Osteoblast (primary cell): ENCODE results near the gene ZNF394. TPM values are rescaled to one million over a fixed set of nuclear protein-coding genes. Genes with fewer than 3 reads are reported as not detected.
A peak's percentile ranks its signal among the peaks of the same experiment; 100 is the strongest.

Experiments
- DNase-seq: peaks from one replicate; pipeline ENCODE4 v3.0.0; 2011; ENCODE audit warnings: low spot score, mixed read lengths; ENCODE audit not compliant: insufficient read length; ENCODE audit errors: missing footprints
- H2AFZ ChIP-seq: 2 replicates; pipeline ENCODE4 v1.6.0; 2011; ENCODE audit warnings: mild to moderate bottlenecking, low read length
- H3K27ac ChIP-seq: 2 replicates; pipeline ENCODE4 v1.5.1; 2011; ENCODE audit warnings: mild to moderate bottlenecking, low read depth, low read length, moderate library complexity
- H3K27me3 ChIP-seq: 2 replicates; pipeline ENCODE4 v1.6.0; 2012; ENCODE audit warnings: mild to moderate bottlenecking, control low read depth, inconsistent platforms, low read length, moderate library complexity; ENCODE audit not compliant: insufficient read depth
- H3K36me3 ChIP-seq: 2 replicates; pipeline ENCODE4 v1.5.1; 2011; ENCODE audit warnings: mild to moderate bottlenecking, low read length, control low read depth, moderate library complexity; ENCODE audit not compliant: insufficient read depth
- H3K4me1 ChIP-seq: 2 replicates; pipeline ENCODE4 v1.5.1; 2011; ENCODE audit warnings: mild to moderate bottlenecking, low read length, control low read depth, moderate library complexity; ENCODE audit not compliant: insufficient read depth
- H3K4me2 ChIP-seq: 2 replicates; pipeline ENCODE4 v1.6.0; 2011; ENCODE audit warnings: mild to moderate bottlenecking, low read length; ENCODE audit not compliant: insufficient read depth
- H3K4me3 ChIP-seq: fragments of 200-600 bp; sonication (generic); 3 replicates; pipeline ENCODE4 v1.5.1; 2012; ENCODE audit warnings: mild to moderate bottlenecking, low read length, inconsistent platforms; ENCODE audit not compliant: insufficient read depth
- H3K79me2 ChIP-seq: 2 replicates; pipeline ENCODE4 v1.6.0; 2012; ENCODE audit warnings: mild to moderate bottlenecking, low read length, control low read depth, inconsistent platforms; ENCODE audit not compliant: insufficient read depth
- H3K9me3 ChIP-seq: 2 replicates; pipeline ENCODE4 v1.5.1; 2011; ENCODE audit warnings: low read depth, low read length, control low read depth
- H4K20me1 ChIP-seq: 2 replicates; pipeline ENCODE4 v1.6.0; 2012; ENCODE audit warnings: mild to moderate bottlenecking, low read length, control low read depth; ENCODE audit not compliant: insufficient read depth
- CTCF ChIP-seq: IDR thresholded peaks from 2 replicates; pipeline ENCODE4 v1.5.1; 2011; ENCODE audit warnings: mild to moderate bottlenecking, low read depth, low read length, moderate library complexity; ENCODE audit errors: extremely low read depth
- total RNA-seq: library from RNA; depleted of rRNA; stranded (reverse); fragments of >200 nt; gene quantifications from 2 replicates; pipeline ENCODE4 v1.2.3, GENCODE V29; 2012

The ZNF394 gene
- total RNA-seq, 1 donor, result 34.7 TPM

DNA sequence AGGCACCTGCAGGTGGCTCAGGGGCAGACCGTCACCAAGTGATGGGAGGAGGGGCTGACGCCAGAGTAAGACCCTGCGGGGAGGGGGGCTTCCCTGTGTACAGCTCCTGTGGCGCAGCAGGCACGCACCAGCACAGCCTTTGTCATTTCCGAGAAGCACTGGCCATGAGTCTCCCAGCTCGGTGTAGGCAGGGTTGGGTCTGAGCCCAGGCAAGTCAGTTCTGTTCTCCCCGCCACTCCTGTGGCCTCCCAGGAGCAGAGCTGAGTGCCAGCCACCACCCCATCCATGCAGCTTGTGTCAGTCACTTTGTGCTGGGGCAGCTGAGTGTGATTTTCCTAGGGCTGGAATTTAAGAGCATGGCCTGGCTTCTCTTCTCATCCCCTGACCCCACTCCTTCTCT lies 48.1 kb downstream of the ZNF394 start:
- Histone ChIP-seq H3K27ac (no peak overlapping the region), H4K20me1 (peaks cover 13% of the 10 kb centered on the region), H3K9me3 (no peaks in the 10 kb centered on the region), H3K4me2 (no peak overlapping the region), H3K4me3 (no peak overlapping the region), H3K36me3 (peaks cover 68% of the 10 kb centered on the region), H3K4me1 (no peaks in the 10 kb centered on the region), H2AFZ (no peak overlapping the region), H3K27me3 (no peaks in the 10 kb centered on the region), H3K79me2 (peaks cover 58% of the 10 kb centered on the region)
- DNase-seq, result peak; percentile 29
- no peak for TF ChIP-seq CTCF

DNA sequence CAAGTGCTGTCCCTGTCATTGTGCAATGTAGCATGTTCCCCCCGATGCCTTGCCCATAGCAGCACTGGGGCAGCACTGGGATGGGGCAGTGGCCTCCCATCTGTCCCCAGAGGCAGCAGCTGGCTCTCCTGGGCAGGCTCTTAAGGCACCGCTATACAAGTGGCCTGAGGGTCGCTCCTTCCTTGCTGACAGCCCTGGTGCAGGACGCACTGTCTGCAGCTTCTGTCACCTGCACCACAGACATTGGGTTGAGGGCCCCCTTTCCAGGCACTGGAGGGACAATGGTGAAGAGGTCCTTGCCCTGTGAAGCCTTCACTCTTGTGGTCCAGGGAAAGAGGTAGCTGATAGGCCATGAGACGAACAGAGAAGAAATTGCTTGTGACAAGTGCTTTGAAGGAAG lies 50.8 kb downstream of the ZNF394 start:
- Histone ChIP-seq H3K27me3 (no peaks in the 10 kb centered on the region), H4K20me1 (peaks cover 12% of the 10 kb centered on the region), H3K9me3 (no peaks in the 10 kb centered on the region), H2AFZ (no peak overlapping the region), H3K27ac (no peak overlapping the region), H3K4me2 (no peak overlapping the region), H3K4me3 (no peak overlapping the region), H3K79me2 (peaks cover 36% of the 10 kb centered on the region), H3K4me1 (no peaks in the 10 kb centered on the region), H3K36me3 (peaks cover 60% of the 10 kb centered on the region)
- peak; percentile 56 for DNase-seq
- no peak for TF ChIP-seq CTCF

DNA sequence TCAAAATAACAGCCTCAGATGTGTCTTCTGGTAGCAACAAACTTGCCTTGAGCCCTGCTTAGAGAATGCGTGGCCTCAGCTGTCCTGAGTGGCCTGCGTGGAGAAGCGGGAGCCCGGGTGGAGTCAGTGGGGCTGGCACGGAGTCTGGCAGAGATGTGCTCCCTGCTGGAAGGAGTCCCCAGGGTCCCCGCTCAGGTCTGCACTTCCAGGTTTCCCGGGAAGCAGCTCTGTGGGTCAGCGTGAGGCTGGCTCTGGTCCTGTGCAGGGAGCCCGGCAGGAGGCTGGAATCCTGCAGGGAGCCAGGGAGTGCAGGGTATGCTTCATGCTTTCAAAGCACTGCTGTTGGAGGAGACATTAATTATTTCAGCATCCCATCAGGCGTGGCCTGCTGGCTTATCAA lies 51.2 kb downstream of the ZNF394 start:
- H3K36me3 ChIP-seq, result peaks cover 57% of the 10 kb centered on the region
- H3K4me1 ChIP-seq, result no peaks in the 10 kb centered on the region
- H2AFZ ChIP-seq, result no peak overlapping the region
- no peak overlapping the region for H3K27ac ChIP-seq
- no peaks in the 10 kb centered on the region for H3K27me3 ChIP-seq
- no peak overlapping the region for H3K4me2 ChIP-seq
- peaks cover 34% of the 10 kb centered on the region for H3K79me2 ChIP-seq
- H3K4me3 ChIP-seq, result no peak overlapping the region
- no peaks in the 10 kb centered on the region for H3K9me3 ChIP-seq
- TF ChIP-seq CTCF, result no peak
- peaks cover 13% of the 10 kb centered on the region for H4K20me1 ChIP-seq
- no peak for DNase-seq

DNA sequence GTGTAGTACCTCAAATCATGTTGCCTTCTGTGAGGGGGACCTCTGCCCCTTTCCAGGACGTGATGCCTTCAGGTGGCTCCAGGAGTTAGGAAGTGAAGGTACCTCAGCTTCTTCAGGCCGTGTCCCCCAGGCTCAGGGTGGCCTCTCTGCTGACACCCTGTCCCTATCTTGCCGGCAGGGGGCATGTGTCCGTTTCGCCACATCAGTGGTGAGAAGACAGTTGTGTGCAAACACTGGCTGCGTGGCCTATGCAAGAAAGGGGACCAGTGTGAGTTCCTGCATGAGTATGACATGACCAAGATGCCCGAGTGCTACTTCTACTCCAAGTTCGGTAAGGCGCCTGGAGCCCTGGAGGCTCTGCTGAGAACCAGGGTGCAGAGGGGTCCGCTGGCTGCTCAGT lies 52.1 kb downstream of the ZNF394 start:
- H3K9me3 ChIP-seq, result no peaks in the 10 kb centered on the region
- peak; percentile 49 for DNase-seq
- no peaks in the 10 kb centered on the region for H3K4me1 ChIP-seq
- no peak for TF ChIP-seq CTCF
- peaks cover 38% of the 10 kb centered on the region for H3K79me2 ChIP-seq
- H3K27ac ChIP-seq, result no peak overlapping the region
- H3K27me3 ChIP-seq, result no peaks in the 10 kb centered on the region
- H3K36me3 ChIP-seq, result peaks cover 48% of the 10 kb centered on the region
- H4K20me1 ChIP-seq, result peaks cover 13% of the 10 kb centered on the region
- no peak overlapping the region for H2AFZ ChIP-seq
- H3K4me3 ChIP-seq, result no peak overlapping the region
- no peak overlapping the region for H3K4me2 ChIP-seq
